ENCODE measurements around the gene FLRT2.

Gene FLRT2, protein sequence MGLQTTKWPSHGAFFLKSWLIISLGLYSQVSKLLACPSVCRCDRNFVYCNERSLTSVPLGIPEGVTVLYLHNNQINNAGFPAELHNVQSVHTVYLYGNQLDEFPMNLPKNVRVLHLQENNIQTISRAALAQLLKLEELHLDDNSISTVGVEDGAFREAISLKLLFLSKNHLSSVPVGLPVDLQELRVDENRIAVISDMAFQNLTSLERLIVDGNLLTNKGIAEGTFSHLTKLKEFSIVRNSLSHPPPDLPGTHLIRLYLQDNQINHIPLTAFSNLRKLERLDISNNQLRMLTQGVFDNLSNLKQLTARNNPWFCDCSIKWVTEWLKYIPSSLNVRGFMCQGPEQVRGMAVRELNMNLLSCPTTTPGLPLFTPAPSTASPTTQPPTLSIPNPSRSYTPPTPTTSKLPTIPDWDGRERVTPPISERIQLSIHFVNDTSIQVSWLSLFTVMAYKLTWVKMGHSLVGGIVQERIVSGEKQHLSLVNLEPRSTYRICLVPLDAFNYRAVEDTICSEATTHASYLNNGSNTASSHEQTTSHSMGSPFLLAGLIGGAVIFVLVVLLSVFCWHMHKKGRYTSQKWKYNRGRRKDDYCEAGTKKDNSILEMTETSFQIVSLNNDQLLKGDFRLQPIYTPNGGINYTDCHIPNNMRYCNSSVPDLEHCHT

DNA sequence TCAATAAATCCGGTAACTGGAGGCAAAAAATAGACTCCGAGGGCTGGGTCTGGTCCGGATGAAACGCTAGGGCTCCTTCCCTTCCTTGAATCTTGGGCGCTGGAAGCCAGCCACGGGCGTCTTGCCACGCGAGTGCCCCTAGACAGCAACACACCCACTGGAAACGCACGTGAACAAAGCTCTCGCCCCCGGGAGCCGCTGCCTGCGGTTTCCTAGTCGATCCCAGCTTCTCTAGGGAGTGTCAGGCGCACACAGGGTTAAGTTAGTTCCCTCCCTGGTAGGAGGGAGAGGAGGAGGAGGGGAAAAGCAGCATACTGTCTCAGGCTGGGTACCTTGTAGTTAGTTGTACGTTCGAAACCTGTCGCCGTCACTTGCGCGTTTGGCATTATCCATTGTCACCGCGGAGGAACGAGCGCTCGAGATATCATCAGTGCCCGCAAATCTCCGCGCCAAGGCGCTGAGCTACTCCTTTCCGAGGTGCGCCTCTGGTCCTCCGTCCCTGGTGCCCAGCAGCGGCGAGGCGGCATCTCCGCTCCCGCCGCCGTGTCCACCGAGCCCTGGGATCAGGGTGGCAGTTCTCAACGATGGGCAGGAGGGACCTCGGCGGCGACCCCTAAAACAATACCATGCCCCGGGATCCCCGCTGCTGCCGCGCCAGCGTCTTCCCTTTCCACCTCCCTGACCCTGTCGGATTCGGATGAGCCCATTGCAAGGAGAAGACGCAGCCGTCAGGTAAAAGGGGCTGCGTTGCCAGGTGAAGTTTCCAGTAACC lies at the start of gene FLRT2:
Gene FLRT2, plus strand, starts transcription at position 342 of the 772 bp plus-strand sequence. CDS start 91,371 bp downstream, outside the sequence.
- DNase-seq (ENCODE audit: low read depth in 2 of 2) = no peak

DNA sequence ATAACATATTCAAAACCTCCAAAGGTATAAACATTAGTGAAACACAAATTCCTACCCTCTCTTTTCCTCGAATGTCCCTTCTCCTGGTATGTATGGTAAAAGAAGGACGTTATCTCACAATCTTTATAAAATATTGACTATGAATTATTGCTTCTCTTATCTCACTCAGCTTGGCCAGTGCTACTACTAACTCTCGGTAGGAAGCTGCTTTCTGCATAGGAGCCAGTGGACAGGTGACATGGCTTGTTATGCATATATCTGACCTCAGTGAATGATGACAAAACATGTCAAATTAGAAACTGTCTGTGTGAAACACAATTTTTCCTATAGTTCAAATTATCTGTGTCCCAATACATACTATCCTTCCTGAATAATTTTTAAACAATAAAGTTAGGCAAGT lies 48.5 kb upstream of the FLRT2 start:
- DNase-seq (ENCODE audit: low read depth in 2 of 2) = no peak

DNA sequence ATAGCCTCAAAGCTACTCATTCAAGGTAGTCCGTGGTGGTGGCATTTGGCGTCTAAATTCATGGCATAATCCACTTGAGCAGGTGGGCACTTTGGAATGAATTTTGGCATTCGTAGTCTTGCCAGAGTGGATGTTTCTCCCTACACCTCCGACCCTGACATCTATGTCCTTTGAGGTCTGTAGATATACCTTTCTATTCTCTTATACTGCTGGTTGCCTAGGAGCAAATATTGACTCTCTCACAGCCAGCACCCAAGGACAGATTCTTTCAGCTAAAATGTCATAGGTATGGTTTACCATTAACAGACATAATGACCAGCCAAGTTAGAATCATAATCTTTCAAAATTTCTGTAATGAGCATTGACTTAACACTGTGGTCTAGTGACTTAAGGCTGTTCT lies 47.4 kb upstream of the FLRT2 start:
- DNase-seq (ENCODE audit: low read depth in 2 of 2) = no peak

DNA sequence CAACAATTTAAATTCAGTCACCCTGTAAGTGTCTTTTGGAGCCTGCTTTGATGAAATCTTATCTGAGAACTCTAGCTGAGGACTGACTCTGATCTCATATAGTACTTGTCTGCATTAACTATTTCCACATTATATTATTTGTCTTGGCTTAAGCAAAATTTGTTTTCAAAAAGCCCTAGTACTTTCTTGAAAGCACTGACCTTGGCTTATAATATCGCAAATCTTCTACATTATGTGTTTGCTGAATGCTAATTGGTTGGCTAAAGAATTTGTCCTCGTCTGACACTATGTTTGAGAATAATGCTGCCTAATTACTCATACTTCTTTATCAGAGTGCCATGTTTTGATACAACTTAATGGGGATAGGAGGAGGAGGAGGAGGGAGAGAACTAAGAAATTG lies 46.9 kb upstream of the FLRT2 start:
- DNase-seq (ENCODE audit: low read depth in 2 of 2) = no peak

DNA sequence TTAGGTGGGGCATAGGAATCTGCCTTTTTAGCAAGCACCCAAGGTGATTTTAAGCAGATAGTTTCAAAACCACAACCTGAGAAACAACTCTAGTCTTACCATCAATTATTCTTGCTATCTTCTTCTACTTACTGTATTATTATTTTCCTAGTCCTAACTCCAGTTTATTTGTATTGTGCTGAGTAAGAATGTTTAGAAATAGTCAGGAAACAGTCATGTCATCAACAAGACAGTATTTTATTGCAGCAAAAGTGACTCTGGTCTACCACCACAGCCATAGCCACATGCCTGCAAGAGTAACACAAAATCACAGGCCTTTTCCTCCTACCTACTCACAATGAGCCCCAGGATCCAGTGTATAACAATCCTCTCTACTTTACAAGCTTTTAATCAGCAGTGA lies 46.3 kb upstream of the FLRT2 start:
- no peak for DNase-seq (ENCODE audit: low read depth in 2 of 2)

DNA sequence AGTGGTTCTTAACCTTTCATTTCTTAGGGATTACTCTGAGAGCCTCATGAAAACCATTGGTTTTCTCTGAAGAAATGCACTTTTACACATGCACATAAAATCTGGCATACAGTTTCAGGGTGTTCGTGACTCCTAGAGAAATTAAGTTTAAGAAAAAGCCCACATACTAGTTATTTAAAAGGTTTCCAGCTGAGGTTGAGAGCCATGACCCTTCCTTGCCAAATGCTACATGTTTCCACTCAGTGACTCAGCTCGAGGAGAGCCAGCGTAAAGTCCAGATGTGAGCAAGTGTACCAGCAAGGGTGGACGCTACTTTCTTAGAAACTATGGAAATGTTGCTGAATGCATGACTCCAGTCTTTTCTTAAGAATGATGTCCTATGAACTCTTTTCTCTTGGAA lies 42.7 kb upstream of the FLRT2 start:
- DNase-seq (ENCODE audit: low read depth in 2 of 2) = no peak

DNA sequence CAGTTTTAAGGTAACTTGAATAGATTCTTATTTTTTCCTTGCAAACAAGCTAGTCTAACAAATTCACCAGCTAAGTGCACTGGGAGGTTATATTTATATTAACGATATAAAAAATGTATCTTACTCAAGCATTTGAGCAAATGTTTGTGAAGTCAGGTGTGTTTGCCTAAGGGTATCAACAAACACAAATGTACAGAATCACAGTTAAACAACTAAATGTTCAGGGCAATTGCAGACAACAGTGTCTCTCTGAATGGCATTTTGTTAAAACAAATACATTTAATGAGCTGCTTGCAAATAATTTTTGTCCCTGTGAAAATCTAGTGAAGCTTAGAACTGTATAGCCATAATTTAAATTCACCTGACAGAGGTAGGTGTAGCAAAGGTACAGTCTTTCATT lies 28.2 kb upstream of the FLRT2 start:
- DNase-seq (ENCODE audit: low read depth in 2 of 2) = no peak

DNA sequence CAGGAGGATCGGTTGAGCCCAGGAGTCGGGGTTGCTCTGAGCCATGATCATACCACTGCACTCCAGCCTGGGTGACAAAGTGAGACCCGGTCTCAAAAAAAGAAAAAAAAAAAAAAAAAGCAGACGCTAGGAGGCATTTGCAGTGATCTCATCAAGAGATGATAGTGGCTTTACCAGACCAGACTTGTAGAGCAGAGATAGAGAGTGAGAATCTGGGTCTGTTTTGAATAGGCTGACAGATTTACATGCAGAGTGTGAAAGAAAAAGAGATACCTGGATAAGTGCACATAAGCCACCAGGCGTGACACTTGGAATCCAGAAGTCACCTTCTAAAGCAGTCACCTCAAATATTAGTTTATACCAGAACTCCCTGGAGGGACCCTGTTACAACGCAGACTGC lies 21.1 kb upstream of the FLRT2 start:
- no peak for DNase-seq (ENCODE audit: low read depth in 2 of 2)

DNA sequence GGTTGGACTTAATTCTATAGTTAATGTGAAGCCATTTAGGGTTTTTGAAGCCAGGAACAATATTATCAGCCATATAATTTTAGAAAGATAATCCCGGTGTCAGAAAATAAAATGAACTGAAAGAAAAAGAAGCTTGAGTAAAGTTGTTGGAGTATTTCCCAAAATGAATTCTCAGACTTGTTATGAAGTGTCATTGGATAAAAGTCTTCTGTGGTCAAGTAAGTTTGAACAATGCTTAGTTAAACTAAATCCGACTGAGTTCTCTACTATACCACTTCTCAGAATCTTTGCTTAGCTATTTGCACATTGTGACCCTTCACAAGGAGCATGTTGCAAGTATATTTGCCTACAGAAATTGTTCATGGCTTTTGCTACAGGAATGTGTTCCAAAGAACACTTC lies 17.5 kb upstream of the FLRT2 start:
- DNase-seq (ENCODE audit: low read depth in 2 of 2) = no peak

DNA sequence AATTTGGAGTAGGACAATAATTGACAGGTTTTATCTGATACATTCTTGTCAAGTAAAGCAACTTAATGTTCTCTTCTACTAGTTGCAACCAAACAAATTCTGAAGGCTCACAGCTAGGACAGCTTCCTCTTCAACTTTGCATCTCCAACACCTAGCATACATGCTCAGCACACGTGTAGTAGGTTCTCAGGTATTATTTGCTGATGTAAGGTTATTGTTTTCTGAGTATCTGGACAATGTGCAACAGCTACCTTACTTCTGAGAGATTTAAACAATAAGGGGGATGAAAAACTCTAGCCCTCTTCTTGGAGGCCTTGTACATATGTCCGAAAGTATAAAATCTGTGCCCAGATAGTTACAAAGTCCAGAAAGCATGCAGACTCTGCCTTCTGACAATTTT lies 15.5 kb upstream of the FLRT2 start:
- DNase-seq (ENCODE audit: low read depth in 2 of 2) = no peak

DNA sequence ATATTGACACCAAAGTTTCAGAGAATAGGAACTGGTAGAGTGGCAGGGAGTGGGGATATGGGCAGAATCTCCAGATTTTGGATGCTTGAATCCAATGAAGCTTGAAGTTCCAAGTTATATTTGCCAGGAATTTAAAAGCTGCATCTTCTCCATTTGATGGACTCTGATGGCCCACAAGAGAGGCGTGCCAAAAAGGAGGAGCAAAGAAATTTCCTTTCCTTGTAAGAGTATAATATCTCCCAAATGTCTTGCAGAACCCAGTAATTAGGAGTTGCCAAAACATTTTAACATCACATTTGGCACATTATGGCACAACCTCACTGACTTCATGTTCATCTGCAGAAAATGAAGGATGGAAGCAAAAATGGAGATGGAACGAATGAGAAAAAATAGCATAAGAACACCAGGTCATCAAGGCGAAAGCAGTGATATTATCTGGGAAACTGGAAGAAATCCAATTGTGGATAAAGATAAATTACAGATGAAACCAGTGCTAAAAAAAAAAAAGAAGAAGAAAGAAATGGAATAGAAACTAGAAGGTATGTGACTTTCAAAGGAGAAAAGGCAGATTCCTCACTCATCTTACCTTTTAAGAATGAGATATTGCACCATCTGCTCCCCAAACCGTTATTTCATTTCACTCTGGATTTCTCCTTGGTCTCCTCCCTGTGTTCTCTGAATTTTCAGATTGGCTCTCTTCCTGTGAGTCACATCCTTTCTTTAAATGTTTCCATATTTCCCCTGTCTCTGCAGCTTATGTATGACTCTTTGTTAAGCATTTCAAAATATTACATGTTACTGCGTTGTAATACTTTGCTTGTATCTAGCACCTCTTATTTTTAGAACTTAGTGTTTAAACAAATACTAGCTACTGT lies 13.5 kb upstream of the FLRT2 start:
- DNase-seq (ENCODE audit: low read depth in 2 of 2) = no peak

DNA sequence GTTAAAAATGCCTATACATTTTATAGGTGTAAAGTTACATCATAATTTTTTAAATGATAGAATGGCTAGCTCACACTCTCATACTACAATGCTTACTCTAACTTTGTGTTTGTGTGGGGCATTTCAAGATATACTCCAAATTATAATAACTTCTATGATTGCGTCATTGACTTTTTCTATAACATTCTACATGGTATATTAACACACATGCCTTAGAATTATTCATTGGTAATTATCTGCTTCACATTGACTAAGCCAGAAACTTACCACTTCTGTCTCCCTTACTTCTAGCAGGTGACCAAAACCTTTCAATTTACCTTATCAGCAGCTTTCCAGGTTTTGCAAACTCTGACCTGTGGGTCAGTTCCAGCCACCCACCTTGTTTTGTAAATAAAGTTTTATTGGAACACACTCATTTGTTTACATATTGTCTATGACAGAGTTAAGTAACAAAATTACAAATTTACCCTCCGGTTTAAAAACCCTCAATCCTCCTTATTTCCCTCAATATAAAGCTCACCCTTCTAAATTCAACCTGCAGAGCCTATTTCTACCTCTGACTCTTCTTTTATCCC lies 12.7 kb upstream of the FLRT2 start:
- DNase-seq (ENCODE audit: low read depth in 2 of 2) = no peak

DNA sequence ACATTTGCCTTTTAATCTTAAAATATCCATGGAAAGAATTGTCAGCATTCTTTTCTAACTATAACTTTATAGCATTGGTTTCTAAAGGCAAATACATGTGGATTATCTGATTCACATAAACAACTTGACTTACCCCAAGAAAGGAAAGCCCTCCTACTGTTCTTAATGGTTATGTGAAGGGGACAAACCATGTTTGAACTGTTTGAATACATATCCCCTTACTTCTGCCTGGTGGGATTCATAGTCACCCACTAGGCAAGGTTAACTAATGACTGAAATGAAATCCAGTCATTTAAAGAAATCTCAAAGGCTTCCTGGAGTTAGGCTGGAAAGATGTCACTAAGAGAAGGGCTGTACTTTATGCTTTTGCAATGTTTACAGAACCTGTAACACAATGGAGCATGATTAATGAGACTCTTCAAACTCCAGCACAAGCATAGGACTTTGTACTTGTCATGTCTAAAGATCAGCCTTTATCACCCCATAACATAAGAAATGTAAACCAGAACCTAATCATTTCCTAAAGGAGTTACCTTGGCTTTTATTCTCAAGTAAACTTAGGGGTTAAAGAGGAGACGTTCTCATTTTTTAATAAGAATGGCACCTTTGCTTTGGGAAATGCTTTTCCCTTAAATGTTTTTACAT lies 10.2 kb upstream of the FLRT2 start:
- DNase-seq (ENCODE audit: low read depth in 2 of 2) = no peak

DNA sequence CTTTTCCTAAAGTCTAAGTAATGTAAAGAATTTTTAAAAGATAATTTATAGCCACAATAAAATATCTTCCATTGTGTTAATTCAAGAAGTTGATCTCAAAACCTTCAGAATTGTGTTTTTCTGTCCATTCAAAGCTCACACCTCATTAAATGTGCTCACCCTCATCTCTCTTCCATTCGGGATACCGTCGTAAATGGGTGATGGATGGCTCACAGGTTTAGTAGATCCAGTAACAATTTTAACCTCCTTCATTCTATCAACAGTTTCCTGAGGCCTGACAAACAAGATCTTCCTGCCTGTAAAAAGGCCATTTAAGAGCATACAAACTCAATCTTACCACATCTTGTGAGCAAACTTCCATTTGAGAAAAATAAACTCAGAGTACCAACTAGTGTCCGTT lies 9.4 kb upstream of the FLRT2 start:
- no peak for DNase-seq (ENCODE audit: low read depth in 2 of 2)

DNA sequence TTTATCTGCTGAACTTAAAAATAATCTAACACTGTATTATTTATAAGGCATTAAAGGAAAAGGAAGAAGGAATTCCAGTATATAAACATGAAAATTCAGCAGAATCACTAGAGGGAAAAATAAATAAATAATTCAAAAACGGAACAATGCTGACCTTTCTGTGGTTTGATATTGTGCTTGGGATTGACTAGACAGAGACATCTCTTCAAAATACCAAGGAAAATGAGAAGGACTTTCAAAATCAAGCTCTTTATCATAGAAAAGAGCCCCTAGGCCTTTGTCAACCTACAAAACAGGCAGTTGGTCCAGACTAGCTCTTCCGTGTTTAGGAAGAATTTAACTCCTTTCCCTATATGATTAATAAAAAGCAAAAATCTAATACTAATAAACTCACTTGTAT lies 6.3 kb upstream of the FLRT2 start:
- DNase-seq (ENCODE audit: low read depth in 2 of 2) = no peak

DNA sequence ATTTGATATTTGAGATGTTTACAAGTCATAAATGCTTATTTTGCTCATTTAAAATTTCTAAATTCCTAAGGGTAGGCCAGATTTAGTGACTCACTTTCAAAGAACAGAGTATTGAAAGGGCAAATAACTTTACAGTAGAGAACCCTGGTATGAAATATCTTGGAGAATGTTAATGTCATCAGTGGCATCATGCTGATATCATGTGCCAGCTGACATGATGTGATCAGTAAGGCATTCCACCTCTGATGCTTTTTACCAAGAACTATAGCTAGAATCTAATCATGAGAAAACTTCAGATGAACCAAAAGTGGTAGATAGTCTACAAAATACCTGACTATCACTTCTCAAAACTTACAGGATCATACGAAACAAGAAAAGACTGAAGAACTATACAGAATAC lies 2.9 kb upstream of the FLRT2 start:
- no peak for DNase-seq (ENCODE audit: low read depth in 2 of 2)

DNA sequence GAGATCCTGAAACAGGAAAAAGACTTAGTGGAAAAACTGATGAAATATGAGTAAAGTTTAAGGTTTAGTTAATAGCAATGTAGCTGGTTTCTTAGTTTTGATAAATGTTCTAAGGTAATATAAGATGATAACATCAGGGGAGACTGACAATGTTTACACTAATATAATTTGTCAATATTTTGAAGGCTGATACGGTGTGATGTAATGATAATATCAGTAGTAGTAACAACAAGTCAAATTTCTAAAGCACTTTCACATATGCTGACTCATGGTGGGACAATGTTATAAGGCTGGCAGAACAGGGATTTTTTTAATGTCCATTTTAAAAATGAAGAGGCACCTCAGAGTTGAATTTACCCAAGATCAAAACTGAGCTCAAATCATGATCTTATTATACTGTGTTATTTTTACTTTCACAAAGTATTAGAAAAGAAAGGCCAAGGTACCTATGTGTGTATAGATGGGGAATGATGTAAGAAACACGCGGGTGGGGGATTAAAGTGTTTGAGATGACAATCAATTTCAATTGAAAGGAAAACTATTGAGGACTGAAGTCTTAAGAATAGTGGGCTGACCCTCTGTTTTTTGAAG lies 2.4 kb upstream of the FLRT2 start:
- no peak for DNase-seq (ENCODE audit: low read depth in 2 of 2)

DNA sequence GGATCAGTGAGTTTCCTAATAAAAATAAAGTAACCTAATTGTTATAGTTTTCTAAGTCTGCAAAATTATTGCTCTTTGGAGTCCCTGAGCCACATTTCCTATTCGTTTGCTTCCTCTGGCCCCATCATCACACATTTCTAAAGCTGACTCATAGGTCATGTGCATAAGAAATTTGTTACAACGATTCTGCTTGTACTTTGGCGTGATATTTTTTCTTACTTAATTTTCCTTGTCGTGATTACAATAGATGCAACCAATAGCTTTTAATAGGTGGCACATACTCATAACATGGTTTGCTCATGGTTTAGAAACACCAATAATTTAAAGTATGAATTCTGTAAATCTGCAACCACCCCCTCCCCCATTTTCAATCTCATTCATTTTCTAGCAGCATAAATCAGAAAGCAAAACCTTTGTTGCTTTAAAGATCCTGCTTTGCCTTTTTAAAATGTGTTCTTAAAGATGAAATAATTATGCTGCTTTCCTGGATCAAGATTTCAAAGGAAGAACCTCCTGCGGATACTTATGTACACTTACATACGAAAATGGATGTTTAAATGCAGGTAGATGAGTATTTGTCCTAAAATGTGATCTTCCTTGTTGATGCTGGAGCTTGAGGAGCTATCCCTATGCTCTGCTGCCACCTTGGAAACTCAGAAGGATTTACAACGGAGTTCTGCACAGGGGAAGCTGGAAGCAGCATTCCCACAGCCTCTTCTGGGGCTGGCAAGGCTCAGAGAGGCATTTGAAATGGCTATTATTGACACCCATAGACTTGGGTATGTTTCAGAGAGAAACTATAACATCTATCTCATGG lies 1.7 kb upstream of the FLRT2 start:
- no peak for DNase-seq (ENCODE audit: low read depth in 2 of 2)

DNA sequence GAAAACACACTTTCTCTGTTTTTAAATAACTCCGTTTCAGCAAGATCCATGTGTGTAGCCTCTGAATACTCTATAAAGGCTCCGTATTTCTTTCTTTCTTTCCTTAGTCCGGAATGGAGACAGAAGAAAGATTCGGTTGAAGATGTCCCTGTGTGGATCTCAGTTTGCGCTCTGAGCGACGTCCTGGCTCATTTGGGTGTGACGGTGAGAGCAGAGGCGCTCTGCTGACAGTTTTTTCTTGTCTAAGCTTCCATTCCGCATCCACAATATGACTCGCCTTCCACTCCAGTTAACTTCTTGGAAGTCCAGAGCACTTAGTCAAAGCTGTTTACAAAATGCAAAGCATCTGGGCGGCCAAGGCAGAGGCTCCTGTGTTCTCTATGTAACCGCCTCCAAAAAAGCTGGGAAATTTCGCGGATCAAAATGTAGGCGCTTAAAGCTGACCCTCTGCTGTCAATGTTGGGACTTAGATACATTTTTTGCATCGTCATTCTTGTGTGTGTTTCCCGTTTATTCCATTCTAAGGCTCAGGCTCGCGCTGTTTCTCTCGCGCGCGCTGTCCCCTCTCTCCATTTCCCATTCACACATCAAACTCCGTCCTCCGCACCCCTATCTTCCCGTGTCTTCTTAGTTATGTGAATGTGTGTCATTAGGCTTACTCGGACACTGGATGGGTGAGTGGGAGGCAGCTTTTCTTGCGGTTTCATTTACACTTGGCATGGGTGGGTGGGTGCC lies 880 bp upstream of the FLRT2 start:
- DNase-seq (ENCODE audit: low read depth in 2 of 2) = no peak
